ENCODE results near the gene B3GNT4. TPM values are rescaled to one million over a fixed set of nuclear protein-coding genes. Genes with fewer than 3 reads are reported as not detected.
A peak's percentile ranks its signal among the peaks of the same experiment; 100 is the strongest.

B3GNT4 gene
- total and polyA plus RNA-seq, 2 of the 13 experiments (the other 11 are each of a cell fraction or from before 2014, with no cell fraction given): 0.04 to 0.21 TPM

DNA sequence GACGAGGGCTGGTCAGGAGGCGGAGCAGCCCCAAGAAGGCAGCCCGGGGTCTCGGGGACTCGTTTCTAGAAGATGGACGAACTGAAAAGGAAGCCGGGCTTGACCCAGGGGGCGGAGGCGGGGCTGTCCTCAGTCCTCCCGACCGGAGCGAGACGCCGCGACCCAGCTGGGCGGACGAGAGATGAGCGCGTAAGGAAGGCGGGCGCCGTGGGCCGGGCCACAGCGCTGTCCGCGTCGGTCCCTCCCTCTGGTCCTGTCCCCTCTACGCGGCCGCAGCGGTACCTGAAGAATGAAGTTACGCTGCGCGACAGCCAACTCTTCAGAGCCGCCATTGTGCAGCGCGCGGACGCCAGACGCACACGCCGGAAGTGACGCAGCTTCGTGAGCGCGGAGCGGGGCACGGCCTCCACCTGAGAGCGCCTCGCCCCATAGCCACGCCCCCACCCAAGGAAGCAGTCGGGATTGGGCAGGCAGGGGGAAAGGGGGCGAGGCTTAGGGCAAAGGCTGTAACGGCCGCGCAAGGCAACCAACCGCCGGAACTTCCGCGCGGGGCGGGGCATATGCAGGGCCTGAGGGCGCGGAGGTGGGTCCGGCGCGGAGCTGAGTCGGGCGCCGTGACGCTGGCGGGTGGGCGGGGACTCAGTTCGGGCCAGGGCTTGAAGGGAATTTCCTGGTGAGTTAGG is 22.3 kb downstream of the B3GNT4 start, which contains the start of gene DIABLO (continued):
- TF ChIP-seq, protein P1, sequence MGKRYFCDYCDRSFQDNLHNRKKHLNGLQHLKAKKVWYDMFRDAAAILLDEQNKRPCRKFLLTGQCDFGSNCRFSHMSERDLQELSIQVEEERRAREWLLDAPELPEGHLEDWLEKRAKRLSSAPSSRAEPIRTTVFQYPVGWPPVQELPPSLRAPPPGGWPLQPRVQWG (CRISPR knock-in tag; IDR thresholded peaks at IDR 0.05; ENCODE audit: borderline replicate concordance, low read depth): no peak
- 0 out of 2 replicates have a peak, but pooled peaks have one; percentile 60 for TF ChIP-seq STAT5B (CRISPR knock-in tag; IDR thresholded peaks at IDR 0.05)
- TF ChIP-seq ELF3 (CRISPR knock-in tag; IDR thresholded peaks at IDR 0.05): peak; percentile 8; the same call in 1 of the 2 replicates
- peak; percentile 82 for TF ChIP-seq MED8 (CRISPR knock-in tag; IDR thresholded peaks at IDR 0.05; ENCODE audit: insufficient replicate concordance)
- no peak for TF ChIP-seq SCMH1 (CRISPR knock-in tag; IDR thresholded peaks at IDR 0.05; ENCODE audit: borderline replicate concordance)
- TF ChIP-seq NFIC (IDR thresholded peaks at IDR 0.05; ENCODE audit: low read length): no peak
- TF ChIP-seq ZNF282 (IDR thresholded peaks at IDR 0.05; ENCODE audit: partially characterized antibody): no peak
- no peak for TF ChIP-seq ISX (CRISPR knock-in tag; conservative IDR thresholded peaks at IDR 0.05)
- TF ChIP-seq ZFYVE20 (CRISPR knock-in tag; IDR thresholded peaks at IDR 0.05; ENCODE audit: borderline replicate concordance, low read depth): no peak
- peak; percentile 35; the same call in 1 of the 2 replicates for TF ChIP-seq ZNF556 (CRISPR knock-in tag; IDR thresholded peaks at IDR 0.05; ENCODE audit: borderline replicate concordance)
- TF ChIP-seq, protein P2, sequence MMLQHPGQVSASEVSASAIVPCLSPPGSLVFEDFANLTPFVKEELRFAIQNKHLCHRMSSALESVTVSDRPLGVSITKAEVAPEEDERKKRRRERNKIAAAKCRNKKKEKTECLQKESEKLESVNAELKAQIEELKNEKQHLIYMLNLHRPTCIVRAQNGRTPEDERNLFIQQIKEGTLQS (CRISPR knock-in tag; IDR thresholded peaks at IDR 0.05): peak; percentile 40; the same call in 1 of the 2 replicates
- TF ChIP-seq, protein P3, sequence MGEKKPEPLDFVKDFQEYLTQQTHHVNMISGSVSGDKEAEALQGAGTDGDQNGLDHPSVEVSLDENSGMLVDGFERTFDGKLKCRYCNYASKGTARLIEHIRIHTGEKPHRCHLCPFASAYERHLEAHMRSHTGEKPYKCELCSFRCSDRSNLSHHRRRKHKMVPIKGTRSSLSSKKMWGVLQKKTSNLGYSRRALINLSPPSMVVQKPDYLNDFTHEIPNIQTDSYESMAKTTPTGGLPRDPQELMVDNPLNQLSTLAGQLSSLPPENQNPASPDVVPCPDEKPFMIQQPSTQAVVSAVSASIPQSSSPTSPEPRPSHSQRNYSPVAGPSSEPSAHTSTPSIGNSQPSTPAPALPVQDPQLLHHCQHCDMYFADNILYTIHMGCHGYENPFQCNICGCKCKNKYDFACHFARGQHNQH (CRISPR knock-in tag; IDR thresholded peaks at IDR 0.05): peak; percentile 72; the same call in 1 of the 2 replicates
- TF ChIP-seq ZFP36L2 (CRISPR knock-in tag; IDR thresholded peaks at IDR 0.05): 0 out of 2 replicates have a peak, but pooled peaks have one; percentile 54
- no peak for TF ChIP-seq RAD51 (IDR thresholded peaks at IDR 0.05; ENCODE audit: borderline replicate concordance)
- no peak for TF ChIP-seq ZNF136 (CRISPR knock-in tag; IDR thresholded peaks at IDR 0.05; ENCODE audit: low read depth)
- no peak for TF ChIP-seq ZNF30 (CRISPR knock-in tag; IDR thresholded peaks at IDR 0.05)
- TF ChIP-seq ZNF326 (CRISPR knock-in tag; IDR thresholded peaks at IDR 0.05; ENCODE audit: borderline replicate concordance): 0 out of 2 replicates have a peak, but pooled peaks have one; percentile 62
- peak; percentile 77; the same call in 1 of the 2 replicates for TF ChIP-seq RXRB (CRISPR knock-in tag; IDR thresholded peaks at IDR 0.05; ENCODE audit: borderline replicate concordance)
- TF ChIP-seq, protein P4, sequence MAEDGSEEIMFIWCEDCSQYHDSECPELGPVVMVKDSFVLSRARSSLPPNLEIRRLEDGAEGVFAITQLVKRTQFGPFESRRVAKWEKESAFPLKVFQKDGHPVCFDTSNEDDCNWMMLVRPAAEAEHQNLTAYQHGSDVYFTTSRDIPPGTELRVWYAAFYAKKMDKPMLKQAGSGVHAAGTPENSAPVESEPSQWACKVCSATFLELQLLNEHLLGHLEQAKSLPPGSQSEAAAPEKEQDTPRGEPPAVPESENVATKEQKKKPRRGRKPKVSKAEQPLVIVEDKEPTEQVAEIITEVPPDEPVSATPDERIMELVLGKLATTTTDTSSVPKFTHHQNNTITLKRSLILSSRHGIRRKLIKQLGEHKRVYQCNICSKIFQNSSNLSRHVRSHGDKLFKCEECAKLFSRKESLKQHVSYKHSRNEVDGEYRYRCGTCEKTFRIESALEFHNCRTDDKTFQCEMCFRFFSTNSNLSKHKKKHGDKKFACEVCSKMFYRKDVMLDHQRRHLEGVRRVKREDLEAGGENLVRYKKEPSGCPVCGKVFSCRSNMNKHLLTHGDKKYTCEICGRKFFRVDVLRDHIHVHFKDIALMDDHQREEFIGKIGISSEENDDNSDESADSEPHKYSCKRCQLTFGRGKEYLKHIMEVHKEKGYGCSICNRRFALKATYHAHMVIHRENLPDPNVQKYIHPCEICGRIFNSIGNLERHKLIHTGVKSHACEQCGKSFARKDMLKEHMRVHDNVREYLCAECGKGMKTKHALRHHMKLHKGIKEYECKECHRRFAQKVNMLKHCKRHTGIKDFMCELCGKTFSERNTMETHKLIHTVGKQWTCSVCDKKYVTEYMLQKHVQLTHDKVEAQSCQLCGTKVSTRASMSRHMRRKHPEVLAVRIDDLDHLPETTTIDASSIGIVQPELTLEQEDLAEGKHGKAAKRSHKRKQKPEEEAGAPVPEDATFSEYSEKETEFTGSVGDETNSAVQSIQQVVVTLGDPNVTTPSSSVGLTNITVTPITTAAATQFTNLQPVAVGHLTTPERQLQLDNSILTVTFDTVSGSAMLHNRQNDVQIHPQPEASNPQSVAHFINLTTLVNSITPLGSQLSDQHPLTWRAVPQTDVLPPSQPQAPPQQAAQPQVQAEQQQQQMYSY (CRISPR knock-in tag; IDR thresholded peaks at IDR 0.05): no peak
- peak; percentile 50 for TF ChIP-seq XRCC5 (optimal IDR thresholded peaks at IDR 0.05; ENCODE audit: low read length)
- TF ChIP-seq ZNF891 (CRISPR knock-in tag; IDR thresholded peaks at IDR 0.05): peak; percentile 12; the same call in 1 of the 2 replicates
- TF ChIP-seq RCOR2 (CRISPR knock-in tag; IDR thresholded peaks at IDR 0.05): no peak
- peak; percentile 81; the same call in 1 of the 2 replicates for TF ChIP-seq MAZ (IDR thresholded peaks at IDR 0.05; ENCODE audit: borderline replicate concordance, low read depth, low read length)
- peak; percentile 93 for TF ChIP-seq MAZ (CRISPR knock-in tag; IDR thresholded peaks at IDR 0.05; ENCODE audit: low read depth)
- no peak for TF ChIP-seq RBAK (CRISPR knock-in tag; IDR thresholded peaks at IDR 0.05)

Data from HepG2 (cell line).